GM21447 (cell line): Measurements from ENCODE around the gene GSK3B.

Experiments used
- ATAC-seq: cut with Tn5 transposase; IDR thresholded peaks from one replicate; pipeline ENCODE4 v1.9.1; 2021; ENCODE audit not compliant: unreplicated experiment

The GSK3B gene

GRCh38 chr3:119885746-119886530 is 208.3 kb downstream of the GSK3B start:
- no peak for ATAC-seq

- no peak for ATAC-seq
Measured at GRCh38 chr3:119884161-119884557, 210.1 kb downstream of the GSK3B start.

GRCh38 chr3:119883461-119884160 is 210.6 kb downstream of the GSK3B start:
- ATAC-seq = no peak

- no peak for ATAC-seq
Measured at GRCh38 chr3:119880966-119881365, 213.3 kb downstream of the GSK3B start.

GRCh38 chr3:119873646-119874045 is 220.6 kb downstream of the GSK3B start:
- no peak for ATAC-seq

- ATAC-seq = no peak
Measured at GRCh38 chr3:119872773-119873172, 221.5 kb downstream of the GSK3B start.

- ATAC-seq = no peak
Measured at GRCh38 chr3:119871571-119871970, 222.7 kb downstream of the GSK3B start.

GRCh38 chr3:119870512-119870911 is 223.7 kb downstream of the GSK3B start:
- ATAC-seq = no peak

- ATAC-seq = no peak
Measured at GRCh38 chr3:119864476-119864875, 229.8 kb downstream of the GSK3B start.

GRCh38 chr3:119862616-119863015 is 231.6 kb downstream of the GSK3B start:
- ATAC-seq = no peak

GRCh38 chr3:119861681-119862080 is 232.6 kb downstream of the GSK3B start:
- no peak for ATAC-seq

- no peak for ATAC-seq
Measured at GRCh38 chr3:119859728-119860127, 234.5 kb downstream of the GSK3B start.

GRCh38 chr3:119858957-119859356 is 235.3 kb downstream of the GSK3B start:
- ATAC-seq = no peak

GRCh38 chr3:119856695-119857094 is 237.6 kb downstream of the GSK3B start:
- no peak for ATAC-seq

- ATAC-seq = no peak
Measured at GRCh38 chr3:119849126-119849525, 245.1 kb downstream of the GSK3B start.

- no peak for ATAC-seq
Measured at GRCh38 chr3:119841808-119842471, 252.3 kb downstream of the GSK3B start.

GRCh38 chr3:119835556-119835955 is 258.7 kb downstream of the GSK3B start:
- no peak for ATAC-seq

- no peak for ATAC-seq
Measured at GRCh38 chr3:119834754-119835370, 259.4 kb downstream of the GSK3B start.

- no peak for ATAC-seq
Measured at GRCh38 chr3:119831941-119832371, 262.3 kb downstream of the GSK3B start.

- no peak for ATAC-seq
Measured at GRCh38 chr3:119831022-119831421, 263.2 kb downstream of the GSK3B start.

GRCh38 chr3:119829420-119829819 is 264.8 kb downstream of the GSK3B start:
- no peak for ATAC-seq
